T47D (cell line): ENCODE data around the gene CPT2.

Source experiments
- DNase-seq, 2 experiments: peaks; one replicate each; pipeline versions ENCODE4 v3.0.0 to v3.0.0-alpha.2; 2011 to 2012; ENCODE audit warnings: low read depth in 1 of 2, low spot score in 1 of 2
- JUND ChIP-seq: IDR thresholded peaks from 2 replicates; pipeline ENCODE4 v1.6.1; 2012; ENCODE audit warnings: low read depth
- in situ Hi-C: cut with HindIII; loops from 2 replicates; pipeline ENCODE4 v1.10.0; 2016; ENCODE audit warnings: low sequenced_read_pairs, low pct_unique_long_range_greater_than_20kb

CPT2 gene

GRCh38 chr1:53207726-53208125, 11.1 kb downstream of the CPT2 start:
- DNase-seq: no peak
- in situ Hi-C loops: no loop called here
- no peak for TF ChIP-seq JUND

- TF ChIP-seq JUND: no peak
- in situ Hi-C loops: no loop called here
- no peak for DNase-seq
Observed at GRCh38 chr1:53210352-53210751, 13.7 kb downstream of the CPT2 start.

GRCh38 chr1:53210954-53211353, 14.3 kb downstream of the CPT2 start:
- TF ChIP-seq JUND: no peak
- DNase-seq: no peak
- in situ Hi-C loops: no loop called here

GRCh38 chr1:53214376-53214940, 17.8 kb downstream of the CPT2 start:
- no peak for TF ChIP-seq JUND
- no peak for DNase-seq
- in situ Hi-C loops: no loop called here

GRCh38 chr1:53218201-53218600, 21.6 kb downstream of the CPT2 start:
- in situ Hi-C loops: no loop called here
- no peak for DNase-seq
- no peak for TF ChIP-seq JUND

GRCh38 chr1:53219711-53220110, 23.1 kb downstream of the CPT2 start:
- no peak for TF ChIP-seq JUND
- in situ Hi-C loops: no loop called here
- no peak for DNase-seq

- no peak for TF ChIP-seq JUND
- in situ Hi-C loops: no loop called here
- DNase-seq: peak; percentile 54 to 93
Observed at GRCh38 chr1:53220171-53220961, 23.7 kb downstream of the CPT2 start, which contains the start of gene CZIB. Gene CZIB (minus strand): TSS chr1:53220634. CDS start chr1:53220575, 59 bp downstream.

GRCh38 chr1:53220962-53221286, 24.3 kb downstream of the CPT2 start:
- in situ Hi-C loops: no loop called here
- DNase-seq: no peak
- no peak for TF ChIP-seq JUND

- DNase-seq: no peak
- in situ Hi-C loops: no loop called here
Observed at GRCh38 chr1:53237638-53238037, 41.0 kb downstream of the CPT2 start.

GRCh38 chr1:53238197-53239155, 41.9 kb downstream of the CPT2 start, which contains the start of gene MAGOH:
Gene MAGOH (minus strand): TSS chr1:53238518. CDS start chr1:53238448, 70 bp downstream.
- DNase-seq: peak; percentile 95
- in situ Hi-C loops: no loop called here
- TF ChIP-seq JUND: no peak

More at GRCh38 chr1:53237638-53238037, 41.0 kb downstream of the CPT2 start:
- no peak for TF ChIP-seq JUND

GRCh38 chr1:53241828-53242227, 45.2 kb downstream of the CPT2 start:
- in situ Hi-C loops: no loop called here
- DNase-seq: no peak
- TF ChIP-seq JUND: no peak

- TF ChIP-seq JUND: no peak
- no peak for DNase-seq
- in situ Hi-C loops: no loop called here
Observed at GRCh38 chr1:53242381-53242780, 45.8 kb downstream of the CPT2 start.
